MCF 10A (cell line): ENCODE measurements around the gene SPATA3. TPM values are rescaled to one million over a fixed set of nuclear protein-coding genes. Genes with fewer than 3 reads are reported as not detected.
"Not testable (repeated sequence)": the region's sequence is repeated elsewhere in the genome, so short reads cannot be mapped to it uniquely, and the experiment has no call there.

ENCODE experiments used
- BruUV-seq: library from RNA; stranded (reverse); fragments of 400-500 nt; replicated peaks from 2 replicates; lab custom pipeline; 2021; lab: Mats Ljungman, UMichigan
- CTCF ChIA-PET: fragments of 300-600 bp; sonication (Branson Sonifier 250); formaldehyde crosslinking; extraction: SDS; loops from one replicate; lab custom pipeline; 2021; ENCODE audit warnings: antibody characterized with exemption, inconsistent platforms; lab: Yijun Ruan, JAX
- POLR2A ChIA-PET: fragments of 300-600, 350-650 bp; sonication (Branson Sonifier 250); formaldehyde crosslinking; extraction: SDS; loops from one replicate; lab custom pipeline; 2020; ENCODE audit warnings: antibody characterized with exemption, inconsistent platforms; lab: Yijun Ruan, JAX
- DNase-seq: peaks from one replicate; pipeline ENCODE4 v3.0.0-alpha.2; 2018; ENCODE audit not compliant: unreplicated experiment
- H3K27ac Mint-ChIP-seq: one replicate; pipeline ENCODE4 v1.8.0; 2022; ENCODE audit warnings: mild to moderate bottlenecking, low read depth, mixed read lengths; ENCODE audit not compliant: unreplicated experiment
- H3K27me3 Mint-ChIP-seq: one replicate; pipeline ENCODE4 v1.8.0; 2022; ENCODE audit warnings: mixed read lengths; ENCODE audit not compliant: insufficient read depth, unreplicated experiment
- H3K36me3 Mint-ChIP-seq: one replicate; pipeline ENCODE4 v1.8.0; 2022; ENCODE audit warnings: mild to moderate bottlenecking, moderate library complexity, mixed read lengths; ENCODE audit not compliant: insufficient read depth, unreplicated experiment
- H3K4me1 Mint-ChIP-seq: one replicate; pipeline ENCODE4 v1.8.0; 2022; ENCODE audit warnings: mixed read lengths; ENCODE audit not compliant: insufficient read depth, unreplicated experiment
- H3K4me3 Mint-ChIP-seq: one replicate; pipeline ENCODE4 v1.8.0; 2022; ENCODE audit warnings: mild to moderate bottlenecking, moderate library complexity, mixed read lengths; ENCODE audit not compliant: unreplicated experiment
- H3K9me3 Mint-ChIP-seq: one replicate; pipeline ENCODE4 v1.8.0; 2022; ENCODE audit warnings: mixed read lengths; ENCODE audit not compliant: unreplicated experiment
- CTCF ChIP-seq: fragments of 200-600 bp; IDR thresholded peaks from one replicate; pipeline ENCODE4 v1.8.0; 2022; ENCODE audit warnings: antibody characterized with exemption, mild to moderate bottlenecking; ENCODE audit not compliant: unreplicated experiment
- intact Hi-C: fragments of 100-400 bp; cut with micrococcal nuclease; formaldehyde crosslinking; loops from 2 replicates; pipeline ENCODE4 v1.14.1; 2022
- total RNA-seq: library from RNA; stranded (reverse); gene quantifications from 2 replicates; pipeline ENCODE4 v1.2.3, GENCODE V29; 2022

The SPATA3 gene
- total RNA-seq, 1 experiment from 2014 or later = not detected

GRCh38 chr2:231018184-231018583, 22.3 kb downstream of the SPATA3 start:
- no TSS peak for BruUV-seq
- Mint-ChIP-seq H3K36me3 (no peaks in the 10 kb centered on the region), H3K27ac (no peak overlapping the region), H3K4me3 (no peak overlapping the region), H3K4me1 (peaks cover 10% of the 10 kb centered on the region), H3K9me3 (no peaks in the 10 kb centered on the region), H3K27me3 (peaks cover 8% of the 10 kb centered on the region)
- intact Hi-C loops = no loop called here
- no peak for TF ChIP-seq CTCF
- POLR2A ChIA-PET = no interaction called here
- CTCF ChIA-PET = interaction anchor here (1.7 kb wide), 1 partner anchor 31 kb away, joined by 4 read pairs; no protein-coding TSS in a partner anchor
- no peak for DNase-seq

- CTCF ChIA-PET, H3K4me1 Mint-ChIP-seq: not testable (repeated sequence)
- H3K27me3 Mint-ChIP-seq = peaks cover 11% of the 10 kb centered on the region
Measured at GRCh38 chr2:231025059-231025458, 29.1 kb downstream of the SPATA3 start.

GRCh38 chr2:231028889-231029288, 33.0 kb downstream of the SPATA3 start:
- ChIA-PET POLR2A (no interaction called here), CTCF (interaction anchor here (0.7 to 1.3 kb wide), 3 partner anchors 17 to 135 kb away, joined by 3 to 4 read pairs (median 3); no protein-coding TSS in a partner anchor)
- TF ChIP-seq CTCF = no peak
- no peaks in the 10 kb centered on the region for H3K4me1 Mint-ChIP-seq
- intact Hi-C loops = no loop called here
- no peak overlapping the region for H3K4me3 Mint-ChIP-seq
- no peaks in the 10 kb centered on the region for H3K36me3 Mint-ChIP-seq
- peaks cover 19% of the 10 kb centered on the region for H3K27me3 Mint-ChIP-seq
- H3K9me3 Mint-ChIP-seq = no peaks in the 10 kb centered on the region
- H3K27ac Mint-ChIP-seq = no peak overlapping the region
- no TSS peak for BruUV-seq
- DNase-seq = no peak

More at GRCh38 chr2:231025059-231025458, 29.1 kb downstream of the SPATA3 start:
- H3K36me3 Mint-ChIP-seq, intact Hi-C loops, BruUV-seq, H3K9me3 Mint-ChIP-seq, H3K4me3 Mint-ChIP-seq, H3K27ac Mint-ChIP-seq, DNase-seq: not testable (repeated sequence)
- POLR2A ChIA-PET = interaction anchor here (0.6 kb wide), 1 partner anchor 176 kb away, joined by 3 read pairs; no protein-coding TSS in a partner anchor

GRCh38 chr2:231029563-231029962, 33.6 kb downstream of the SPATA3 start:
- CTCF ChIA-PET = interaction anchor here (0.7 to 1.5 kb wide), 2 partner anchors 42 to 135 kb away, joined by 4 to 6 read pairs; no protein-coding TSS in a partner anchor
- intact Hi-C loops = no loop called here
- H3K27ac Mint-ChIP-seq = no peak overlapping the region
- BruUV-seq = no TSS peak
- no peaks in the 10 kb centered on the region for H3K36me3 Mint-ChIP-seq
- no peak overlapping the region for H3K4me3 Mint-ChIP-seq
- no peaks in the 10 kb centered on the region for H3K4me1 Mint-ChIP-seq
- POLR2A ChIA-PET = no interaction called here
- H3K9me3 Mint-ChIP-seq = no peaks in the 10 kb centered on the region
- DNase-seq = no peak
- H3K27me3 Mint-ChIP-seq = peaks cover 20% of the 10 kb centered on the region
- TF ChIP-seq CTCF = no peak
